ENCODE results near the gene MORC3. TPM values are rescaled to one million over a fixed set of nuclear protein-coding genes. Genes with fewer than 3 reads are reported as not detected.
"Not testable (repeated sequence)": the region's sequence is repeated elsewhere in the genome, so short reads cannot be mapped to it uniquely, and the experiment has no call there.

The MORC3 gene
- total RNA-seq, 1 donor from 2014 or later, result 23.5 TPM

GRCh38 chr21:36399736-36400135 lies 79.7 kb downstream of the MORC3 start:
- H3K4me3 Mint-ChIP-seq; H3K9me3 Mint-ChIP-seq; H3K27ac Mint-ChIP-seq; DNase-seq (ENCODE audit: low spot score); H3K4me1 Mint-ChIP-seq (ENCODE audit: low read depth); intact Hi-C loops (cut with micrococcal nuclease); H3K27me3 Mint-ChIP-seq (ENCODE audit: insufficient read depth): not testable (repeated sequence)
- peaks cover 32% of the 10 kb centered on the region for H3K36me3 Mint-ChIP-seq (ENCODE audit: low read depth)

GRCh38 chr21:36400719-36401118 lies 80.7 kb downstream of the MORC3 start:
- intact Hi-C loops (cut with micrococcal nuclease), result no loop called here
- H3K36me3 Mint-ChIP-seq (ENCODE audit: low read depth), result peaks cover 32% of the 10 kb centered on the region

GRCh38 chr21:36402339-36402738 lies 82.3 kb downstream of the MORC3 start:
- Mint-ChIP-seq H3K27me3 (ENCODE audit: insufficient read depth) (no peaks in the 10 kb centered on the region), H3K4me1 (ENCODE audit: low read depth) (no peaks in the 10 kb centered on the region), H3K9me3 (no peaks in the 10 kb centered on the region), H3K36me3 (ENCODE audit: low read depth) (peaks cover 29% of the 10 kb centered on the region), H3K27ac (no peak overlapping the region), H3K4me3 (no peak overlapping the region)
- DNase-seq (ENCODE audit: low spot score), result no peak
- intact Hi-C loops (cut with micrococcal nuclease), result no loop called here

More at GRCh38 chr21:36400719-36401118, 80.7 kb downstream of the MORC3 start:
- no peak for DNase-seq (ENCODE audit: low spot score)
- no peaks in the 10 kb centered on the region for H3K4me1 Mint-ChIP-seq (ENCODE audit: low read depth)
- H3K27ac Mint-ChIP-seq, result no peak overlapping the region
- no peak overlapping the region for H3K4me3 Mint-ChIP-seq
- no peaks in the 10 kb centered on the region for H3K9me3 Mint-ChIP-seq
- no peaks in the 10 kb centered on the region for H3K27me3 Mint-ChIP-seq (ENCODE audit: insufficient read depth)

GRCh38 chr21:36403713-36404112 lies 83.7 kb downstream of the MORC3 start:
- H3K4me3 Mint-ChIP-seq, result no peak overlapping the region
- no peaks in the 10 kb centered on the region for H3K4me1 Mint-ChIP-seq (ENCODE audit: low read depth)
- no peaks in the 10 kb centered on the region for H3K9me3 Mint-ChIP-seq
- H3K36me3 Mint-ChIP-seq (ENCODE audit: low read depth), result peaks cover 34% of the 10 kb centered on the region
- H3K27me3 Mint-ChIP-seq (ENCODE audit: insufficient read depth), result no peaks in the 10 kb centered on the region
- DNase-seq (ENCODE audit: low spot score), result no peak
- no peak overlapping the region for H3K27ac Mint-ChIP-seq
- intact Hi-C loops (cut with micrococcal nuclease), result no loop called here

- H3K4me3 Mint-ChIP-seq, result no peak overlapping the region
- no peaks in the 10 kb centered on the region for H3K4me1 Mint-ChIP-seq (ENCODE audit: low read depth)
- intact Hi-C loops (cut with micrococcal nuclease), result no loop called here
- DNase-seq (ENCODE audit: low spot score), result no peak
- no peaks in the 10 kb centered on the region for H3K27me3 Mint-ChIP-seq (ENCODE audit: insufficient read depth)
- no peaks in the 10 kb centered on the region for H3K9me3 Mint-ChIP-seq
- peaks cover 37% of the 10 kb centered on the region for H3K36me3 Mint-ChIP-seq (ENCODE audit: low read depth)
- no peak overlapping the region for H3K27ac Mint-ChIP-seq
Observed at GRCh38 chr21:36408568-36408967, 88.6 kb downstream of the MORC3 start.

GRCh38 chr21:36411301-36411700 lies 91.3 kb downstream of the MORC3 start:
- intact Hi-C loops (cut with micrococcal nuclease), result no loop called here
- no peak overlapping the region for H3K4me3 Mint-ChIP-seq
- DNase-seq (ENCODE audit: low spot score), result no peak
- no peak overlapping the region for H3K27ac Mint-ChIP-seq
- H3K36me3 Mint-ChIP-seq (ENCODE audit: low read depth), result peaks cover 45% of the 10 kb centered on the region
- H3K27me3 Mint-ChIP-seq (ENCODE audit: insufficient read depth), result no peaks in the 10 kb centered on the region
- H3K4me1 Mint-ChIP-seq (ENCODE audit: low read depth), result no peaks in the 10 kb centered on the region
- H3K9me3 Mint-ChIP-seq, result no peaks in the 10 kb centered on the region

- Mint-ChIP-seq H3K9me3 (no peaks in the 10 kb centered on the region), H3K27me3 (ENCODE audit: insufficient read depth) (no peaks in the 10 kb centered on the region), H3K36me3 (ENCODE audit: low read depth) (peaks cover 41% of the 10 kb centered on the region), H3K4me1 (ENCODE audit: low read depth) (no peaks in the 10 kb centered on the region), H3K27ac (no peak overlapping the region), H3K4me3 (no peak overlapping the region)
- DNase-seq (ENCODE audit: low spot score), result no peak
- intact Hi-C loops (cut with micrococcal nuclease), result no loop called here
Observed at GRCh38 chr21:36412916-36413315, 92.9 kb downstream of the MORC3 start.

GRCh38 chr21:36415375-36415774 lies 95.4 kb downstream of the MORC3 start:
- no peaks in the 10 kb centered on the region for H3K4me1 Mint-ChIP-seq (ENCODE audit: low read depth)
- no peaks in the 10 kb centered on the region for H3K9me3 Mint-ChIP-seq
- H3K4me3 Mint-ChIP-seq, result no peak overlapping the region
- H3K27ac Mint-ChIP-seq, result no peak overlapping the region
- H3K27me3 Mint-ChIP-seq (ENCODE audit: insufficient read depth), result no peaks in the 10 kb centered on the region
- intact Hi-C loops (cut with micrococcal nuclease), result no loop called here
- DNase-seq (ENCODE audit: low spot score), result no peak
- H3K36me3 Mint-ChIP-seq (ENCODE audit: low read depth), result peaks cover 31% of the 10 kb centered on the region

GRCh38 chr21:36419241-36419640 lies 99.2 kb downstream of the MORC3 start:
- Mint-ChIP-seq H3K27ac (no peak overlapping the region), H3K36me3 (ENCODE audit: low read depth) (peaks cover 10% of the 10 kb centered on the region), H3K4me1 (ENCODE audit: low read depth) (peaks cover 7% of the 10 kb centered on the region), H3K27me3 (ENCODE audit: insufficient read depth) (no peaks in the 10 kb centered on the region), H3K4me3 (no peak overlapping the region), H3K9me3 (no peaks in the 10 kb centered on the region)
- DNase-seq (ENCODE audit: low spot score), result no peak
- intact Hi-C loops (cut with micrococcal nuclease), result no loop called here

- DNase-seq (ENCODE audit: low spot score), result peak; percentile 13
- Mint-ChIP-seq H3K9me3 (no peaks in the 10 kb centered on the region), H3K36me3 (ENCODE audit: low read depth) (peaks cover 12% of the 10 kb centered on the region), H3K27me3 (ENCODE audit: insufficient read depth) (no peaks in the 10 kb centered on the region), H3K27ac (no peak overlapping the region), H3K4me3 (no peak overlapping the region), H3K4me1 (ENCODE audit: low read depth) (peaks cover 9% of the 10 kb centered on the region)
- intact Hi-C loops (cut with micrococcal nuclease), result loop anchor here (5.0 kb wide), 1 partner anchor 507 kb away; no protein-coding TSS in a partner anchor
Observed at GRCh38 chr21:36419996-36420395, 100.0 kb downstream of the MORC3 start.

- Mint-ChIP-seq H3K9me3 (no peaks in the 10 kb centered on the region), H3K27me3 (ENCODE audit: insufficient read depth) (no peaks in the 10 kb centered on the region), H3K36me3 (ENCODE audit: low read depth) (peaks cover 12% of the 10 kb centered on the region), H3K4me1 (ENCODE audit: low read depth) (peaks cover 9% of the 10 kb centered on the region), H3K4me3 (no peak overlapping the region), H3K27ac (no peak overlapping the region)
- no peak for DNase-seq (ENCODE audit: low spot score)
- intact Hi-C loops (cut with micrococcal nuclease), result loop anchor here (5.0 kb wide), 1 partner anchor 507 kb away; no protein-coding TSS in a partner anchor
Observed at GRCh38 chr21:36420571-36421339, 100.8 kb downstream of the MORC3 start.

GRCh38 chr21:36422279-36423098 lies 102.5 kb downstream of the MORC3 start:
- Mint-ChIP-seq H3K4me1 (ENCODE audit: low read depth) (peaks cover 9% of the 10 kb centered on the region), H3K36me3 (ENCODE audit: low read depth) (peaks cover 4% of the 10 kb centered on the region), H3K27me3 (ENCODE audit: insufficient read depth) (no peaks in the 10 kb centered on the region), H3K27ac (no peak overlapping the region), H3K4me3 (no peak overlapping the region), H3K9me3 (no peaks in the 10 kb centered on the region)
- DNase-seq (ENCODE audit: low spot score), result no peak
- intact Hi-C loops (cut with micrococcal nuclease), result loop anchor here (1.0 to 5.0 kb wide), 2 partner anchors 167 to 505 kb away; no protein-coding TSS in a partner anchor

All from activated T-helper 1 cell treated with anti-CD3 and anti-CD28 coated beads, Interleukin-12 subunit alpha, Interleukin-12 subunit beta, Interleukin-2, Interleukin-4 antibody, amounts not matched to agents 30 ng/mL and 10 ng/mL and 1 ng/mL, durations not matched to agents 14 hours and 24 hours and 36 hours (primary cell).